ENCODE results near the gene PTPN3.
A peak's percentile ranks its signal among the peaks of the same experiment; 100 is the strongest.

GRCh38 chr9:109328978-109329637, 169.0 kb downstream of the PTPN3 start:
- TF ChIP-seq CTCF (IDR thresholded peaks at IDR 0.05) (no peak), POLR2A (IDR thresholded peaks at IDR 0.05) (no peak), POLR2AphosphoS5 (IDR thresholded peaks at IDR 0.05) (peak; percentile 38)
